GM12878 (cell line): Measurements from ENCODE around the gene CCDC149. TPM values are rescaled to one million over a fixed set of nuclear protein-coding genes. Genes with fewer than 3 reads are reported as not detected.

Experiments
- ATAC-seq: fragments of 200-7000 bp; cut with Tn5 transposase; 3 replicates; pipeline ENCODE4 v1.9.1; 2020; ENCODE audit warnings: mild to moderate bottlenecking, moderate library complexity
- BruUV-seq: library from RNA; stranded (reverse); fragments of 400-500 nt; replicated peaks from 2 replicates; lab custom pipeline; 2021; lab: Mats Ljungman, UMichigan
- CTCF ChIA-PET: fragments of 300-600 bp; sonication (Branson Sonifier 250); formaldehyde crosslinking; extraction: SDS; loops from one replicate; lab custom pipeline; 2021; ENCODE audit warnings: inconsistent platforms; lab: Yijun Ruan, JAX
- POLR2A ChIA-PET: fragments of 350-600 bp; formaldehyde crosslinking; extraction: SDS; loops from one replicate; lab custom pipeline; 2021; ENCODE audit warnings: inconsistent platforms; lab: Charles Lee
- RAD21 ChIA-PET: fragments of 300-600 bp; sonication (Branson Sonifier 250); formaldehyde crosslinking; loops from one replicate; lab custom pipeline; 2023; ENCODE audit warnings: antibody characterized with exemption; ENCODE audit not compliant: unreplicated experiment; lab: Charles Lee
- SMC1A ChIA-PET: fragments of 300-600 bp; sonication (Branson Sonifier 250); formaldehyde crosslinking; loops from one replicate; lab custom pipeline; 2023; ENCODE audit not compliant: unreplicated experiment, uncharacterized antibody; lab: Charles Lee
- DNase-seq: peaks from one replicate; pipeline ENCODE4 v3.0.0-alpha.2; 2011; ENCODE audit warnings: low read depth, low spot score
- FAIRE-seq: peaks from 3 replicates; lab custom pipeline; 2011; peaks lifted over from hg19 to GRCh38; lab: Jason Lieb, UNC
- H2AFZ ChIP-seq: 2 replicates; pipeline ENCODE4 v1.6.0; 2011; ENCODE audit warnings: low read depth, low read length, control low read depth; ENCODE audit not compliant: control insufficient read depth
- H3K27ac ChIP-seq: 2 replicates; pipeline ENCODE4 v1.5.1; 2011; ENCODE audit warnings: control low read depth; ENCODE audit not compliant: control insufficient read depth, insufficient read depth
- H3K27me3 ChIP-seq, 2 experiments: replicated peaks in 1 of 2; 2 replicates each; pipeline versions ENCODE4 v1.6.0 to v1.6.1; 2011; ENCODE audit warnings: low read length in 1 of 2; ENCODE audit not compliant: control insufficient read depth in 2 of 2, insufficient read depth in 2 of 2
- H3K36me3 ChIP-seq, 2 experiments: 2 replicates each; pipeline ENCODE4 v1.5.1; 2011; ENCODE audit warnings: low read length in 1 of 2; ENCODE audit not compliant: control insufficient read depth in 2 of 2, insufficient read depth in 2 of 2
- H3K4me1 ChIP-seq: 2 replicates; pipeline ENCODE4 v1.6.1; 2011; ENCODE audit warnings: mild to moderate bottlenecking, low read length, moderate library complexity, mixed read lengths; ENCODE audit not compliant: control insufficient read depth, insufficient read depth
- H3K4me2 ChIP-seq: 2 replicates; pipeline ENCODE4 v1.6.0; 2011; ENCODE audit warnings: control low read depth; ENCODE audit not compliant: control insufficient read depth, insufficient read depth
- H3K4me3 ChIP-seq: fragments of 200-600 bp; sonication (generic); 2 replicates; pipeline ENCODE4 v1.5.1; 2016
- H3K79me2 ChIP-seq: 2 replicates; pipeline ENCODE4 v1.6.0; 2011; ENCODE audit warnings: low read length; ENCODE audit not compliant: control insufficient read depth, insufficient read depth
- H3K9ac ChIP-seq: 2 replicates; pipeline ENCODE4 v1.8.0; 2011; ENCODE audit warnings: low read length, control low read depth, mixed read lengths; ENCODE audit not compliant: control insufficient read depth, insufficient read depth
- H3K9me3 ChIP-seq: replicated peaks from 3 replicates; pipeline ENCODE4 v1.5.1; 2011; ENCODE audit warnings: mild to moderate bottlenecking, low read length; ENCODE audit not compliant: control insufficient read depth, insufficient read depth
- H4K20me1 ChIP-seq: 2 replicates; pipeline ENCODE4 v1.6.0; 2011; ENCODE audit not compliant: control insufficient read depth, insufficient read depth
- BACH1 ChIP-seq: fragments of 450-650 bp; IDR thresholded peaks from 2 replicates; pipeline ENCODE4 v1.6.1; 2017; ENCODE audit warnings: mild to moderate bottlenecking, borderline replicate concordance
- DPF2 ChIP-seq: fragments of 450-650 bp; IDR thresholded peaks from 2 replicates; pipeline ENCODE4 v1.6.1; 2017; ENCODE audit warnings: mild to moderate bottlenecking
- FOXM1 ChIP-seq: IDR thresholded peaks from 2 replicates; pipeline ENCODE4 v1.6.1; 2012; ENCODE audit warnings: low read depth, mild to moderate bottlenecking, inconsistent platforms, low read length, moderate library complexity
- MTA3 ChIP-seq: IDR thresholded peaks from 2 replicates; pipeline ENCODE4 v1.6.1; 2012; ENCODE audit warnings: low read length, inconsistent platforms, borderline replicate concordance
- NFIC ChIP-seq: IDR thresholded peaks from 2 replicates; pipeline ENCODE4 v1.6.1; 2012; ENCODE audit warnings: low read depth, mild to moderate bottlenecking, inconsistent platforms, low read length, moderate library complexity
- NFYA ChIP-seq: IDR thresholded peaks from 2 replicates; pipeline ENCODE4 v1.6.1; 2011; ENCODE audit warnings: low read depth, mild to moderate bottlenecking, low read length, improper control_type of control experiment, borderline replicate concordance
- NR2C1 ChIP-seq: fragments of 450-650 bp; IDR thresholded peaks from 2 replicates; pipeline ENCODE4 v1.6.1; 2017; ENCODE audit warnings: antibody characterized with exemption, mild to moderate bottlenecking, moderate library complexity
- PAX5 ChIP-seq: IDR thresholded peaks from 2 replicates; pipeline ENCODE4 v1.6.1; 2011; ENCODE audit warnings: low read depth, low read length, borderline replicate concordance
- POU2F2 ChIP-seq: IDR thresholded peaks from 3 replicates; pipeline ENCODE4 v1.6.1; 2011; ENCODE audit warnings: low read depth, mild to moderate bottlenecking, low read length, borderline replicate concordance
- RUNX3 ChIP-seq: IDR thresholded peaks from 2 replicates; pipeline ENCODE4 v1.6.1; 2012; ENCODE audit warnings: low read length, inconsistent platforms
- SPI1 ChIP-seq: IDR thresholded peaks from 2 replicates; pipeline ENCODE4 v1.6.1; 2011; ENCODE audit warnings: low read depth, mild to moderate bottlenecking, low read length, moderate library complexity, borderline replicate concordance; ENCODE audit not compliant: insufficient read depth
- SUPT20H ChIP-seq: IDR thresholded peaks from 2 replicates; pipeline ENCODE4 v1.6.1; 2011; ENCODE audit warnings: low read depth, mild to moderate bottlenecking, low read length, moderate library complexity, borderline replicate concordance; ENCODE audit not compliant: control insufficient read depth
- TARDBP ChIP-seq: IDR thresholded peaks from 2 replicates; pipeline ENCODE4 v1.6.1; 2016; ENCODE audit warnings: borderline replicate concordance
- TCF12 ChIP-seq: IDR thresholded peaks from 2 replicates; pipeline ENCODE4 v1.6.1; 2011; ENCODE audit warnings: low read depth, mild to moderate bottlenecking, low read length
- ZNF592 ChIP-seq: fragments of 450-650 bp; IDR thresholded peaks from 2 replicates; pipeline ENCODE4 v1.6.1; 2017; ENCODE audit warnings: mild to moderate bottlenecking, moderate library complexity
- WGBS: methylation state at CpG from one replicate; pipeline ENCODE4 v1.1.6; 2016; ENCODE audit warnings: low lambda C conversion rate; ENCODE audit not compliant: insufficient replicate concordance, insufficient coverage; ENCODE audit errors: missing lambda C conversion rate; 5-methylcytosine and 5-hydroxymethylcytosine counted together
- in situ Hi-C: fragments of 300-500 bp; cut with MboI; formaldehyde crosslinking; loops from 9 replicates; pipeline ENCODE4 v1.14.3; 2018; ENCODE audit warnings: mixed read lengths
- intact Hi-C: fragments of 100-400 bp; cut with micrococcal nuclease; formaldehyde crosslinking; loops from one replicate; pipeline ENCODE4 v1.14.2; 2022; ENCODE audit not compliant: unreplicated experiment
- polyA plus RNA-seq, 11 experiments: library from polyadenylated mRNA; depleted of rRNA in 4 of 11; unstranded in 6 of 11; stranded (reverse) in 5 of 11; fragments of >200 nt; fragmentation: Nextera tagmentation in 4 of 11; fragmentation: Illumina TruSeq in 1 of 11; extraction: Ambion mirVana in 4 of 11; extraction: Trizol in 1 of 11; gene quantifications; 1 replicate in 1 of 11; 2 replicates in 10 of 11; pipeline versions ENCODE4 v1.2.1 to v1.2.3, GENCODE V29; 2011 to 2016; ENCODE audit warnings: inconsistent platforms in 2 of 11, missing spikeins in 2 of 11, low read depth in 1 of 11
- total RNA-seq, 4 experiments: library from RNA; depleted of rRNA in 3 of 4; stranded (reverse); fragments of >200 nt in 3 of 4; fragmentation: Illumina TruSeq in 1 of 4; extraction: Trizol in 1 of 4; gene quantifications; 2 replicates each; pipeline versions ENCODE4 v1.2.1 to v1.2.3, GENCODE V29; 2013 to 2021
- TF ChIP-seq, protein P1 (sequence below): fragments of 450-650 bp; formaldehyde crosslinking; IDR thresholded peaks from 2 replicates; pipeline ENCODE4 v1.5.0; 2022; ENCODE audit warnings: mild to moderate bottlenecking, missing genetic modification characterization
- TF ChIP-seq, protein P2 (sequence below): IDR thresholded peaks from 2 replicates; pipeline ENCODE4 v1.6.1; 2012; ENCODE audit warnings: low read length, inconsistent platforms

Gene CCDC149
- total and polyA plus RNA-seq, 10 of the 15 experiments (the other 5 are each of a cell fraction or from before 2014, with no cell fraction given): 0.03 to 0.04 (median 0.04) TPM; not detected in 7

GRCh38 chr4:24856586-24856985 lies 56.3 kb downstream of the CCDC149 start:
- in situ Hi-C loops (no loop called here), intact Hi-C loops (no loop called here)
- Histone ChIP-seq H2AFZ (no peak overlapping the region), H3K9me3 (no peaks in the 10 kb centered on the region; the same call in 1 of the 3 replicates), H3K9ac (no peak overlapping the region), H3K4me1 (peaks cover 11% of the 10 kb centered on the region), H3K27me3 (no peaks in the 10 kb centered on the region), H3K4me2 (peak overlapping the region; percentile 21), H3K4me3 (no peak overlapping the region), H3K36me3 (no peaks in the 10 kb centered on the region), H4K20me1 (no peaks in the 10 kb centered on the region), H3K27ac (no peak overlapping the region), H3K79me2 (no peaks in the 10 kb centered on the region)
- CTCF ChIA-PET: no interaction called here
- ATAC-seq (peak; percentile 77), DNase-seq (peak; percentile 64), FAIRE-seq (no peak)
- WGBS: 24% methylated on average over 9 of the region's 9 CpGs
- SMC1A ChIA-PET: no interaction called here
- RAD21 ChIA-PET: no interaction called here
- POLR2A ChIA-PET: no interaction called here
- BruUV-seq: no TSS peak
- TF ChIP-seq PAX5: peak; percentile 80; the same call in 1 of the 2 replicates
- TF ChIP-seq DPF2: peak; percentile 37; the same call in 1 of the 2 replicates
- no peak for TF ChIP-seq NR2C1
- TF ChIP-seq MTA3: peak; percentile 28; the same call in 1 of the 2 replicates
- TF ChIP-seq ZNF592: no peak
- peak; percentile 36; the same call in 1 of the 3 replicates for TF ChIP-seq POU2F2
- TF ChIP-seq TCF12: no peak
- TF ChIP-seq TARDBP: no peak
- TF ChIP-seq RUNX3: peak; percentile 96
- peak; percentile 63; the same call in 1 of the 2 replicates for TF ChIP-seq NFIC
- TF ChIP-seq NFYA: no peak
- no peak for TF ChIP-seq FOXM1
- no peak for TF ChIP-seq SUPT20H
- TF ChIP-seq, protein P1, sequence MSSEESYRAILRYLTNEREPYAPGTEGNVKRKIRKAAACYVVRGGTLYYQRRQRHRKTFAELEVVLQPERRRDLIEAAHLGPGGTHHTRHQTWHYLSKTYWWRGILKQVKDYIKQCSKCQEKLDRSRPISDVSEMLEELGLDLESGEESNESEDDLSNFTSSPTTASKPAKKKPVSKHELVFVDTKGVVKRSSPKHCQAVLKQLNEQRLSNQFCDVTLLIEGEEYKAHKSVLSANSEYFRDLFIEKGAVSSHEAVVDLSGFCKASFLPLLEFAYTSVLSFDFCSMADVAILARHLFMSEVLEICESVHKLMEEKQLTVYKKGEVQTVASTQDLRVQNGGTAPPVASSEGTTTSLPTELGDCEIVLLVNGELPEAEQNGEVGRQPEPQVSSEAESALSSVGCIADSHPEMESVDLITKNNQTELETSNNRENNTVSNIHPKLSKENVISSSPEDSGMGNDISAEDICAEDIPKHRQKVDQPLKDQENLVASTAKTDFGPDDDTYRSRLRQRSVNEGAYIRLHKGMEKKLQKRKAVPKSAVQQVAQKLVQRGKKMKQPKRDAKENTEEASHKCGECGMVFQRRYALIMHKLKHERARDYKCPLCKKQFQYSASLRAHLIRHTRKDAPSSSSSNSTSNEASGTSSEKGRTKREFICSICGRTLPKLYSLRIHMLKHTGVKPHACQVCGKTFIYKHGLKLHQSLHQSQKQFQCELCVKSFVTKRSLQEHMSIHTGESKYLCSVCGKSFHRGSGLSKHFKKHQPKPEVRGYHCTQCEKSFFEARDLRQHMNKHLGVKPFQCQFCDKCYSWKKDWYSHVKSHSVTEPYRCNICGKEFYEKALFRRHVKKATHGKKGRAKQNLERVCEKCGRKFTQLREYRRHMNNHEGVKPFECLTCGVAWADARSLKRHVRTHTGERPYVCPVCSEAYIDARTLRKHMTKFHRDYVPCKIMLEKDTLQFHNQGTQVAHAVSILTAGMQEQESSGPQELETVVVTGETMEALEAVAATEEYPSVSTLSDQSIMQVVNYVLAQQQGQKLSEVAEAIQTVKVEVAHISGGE (CRISPR knock-in tag): no peak
- peak; percentile 72 for TF ChIP-seq SPI1
- TF ChIP-seq, protein P2, sequence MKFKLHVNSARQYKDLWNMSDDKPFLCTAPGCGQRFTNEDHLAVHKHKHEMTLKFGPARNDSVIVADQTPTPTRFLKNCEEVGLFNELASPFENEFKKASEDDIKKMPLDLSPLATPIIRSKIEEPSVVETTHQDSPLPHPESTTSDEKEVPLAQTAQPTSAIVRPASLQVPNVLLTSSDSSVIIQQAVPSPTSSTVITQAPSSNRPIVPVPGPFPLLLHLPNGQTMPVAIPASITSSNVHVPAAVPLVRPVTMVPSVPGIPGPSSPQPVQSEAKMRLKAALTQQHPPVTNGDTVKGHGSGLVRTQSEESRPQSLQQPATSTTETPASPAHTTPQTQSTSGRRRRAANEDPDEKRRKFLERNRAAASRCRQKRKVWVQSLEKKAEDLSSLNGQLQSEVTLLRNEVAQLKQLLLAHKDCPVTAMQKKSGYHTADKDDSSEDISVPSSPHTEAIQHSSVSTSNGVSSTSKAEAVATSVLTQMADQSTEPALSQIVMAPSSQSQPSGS: peak; percentile 56; the same call in 1 of the 2 replicates
- TF ChIP-seq BACH1: no peak
